CD14-positive monocyte (primary cell): Measurements from ENCODE around the gene MEMO1. TPM values are rescaled to one million over a fixed set of nuclear protein-coding genes. Genes with fewer than 3 reads are reported as not detected.

Experiments used
- DNase-seq, 3 donors: peaks; one replicate each; pipeline ENCODE4 v3.0.0-alpha.2; 2011 to 2022
- H2AFZ ChIP-seq: 2 replicates; pipeline ENCODE4 v1.6.0; 2012; ENCODE audit warnings: mild to moderate bottlenecking, low read depth, low read length, inconsistent platforms; ENCODE audit not compliant: insufficient read depth, poor library complexity, severe bottlenecking
- H3K27ac ChIP-seq, 2 donors: 1 replicate in 1 of 2; 2 replicates in 1 of 2; pipeline ENCODE4 v1.5.1; 2012 to 2013; ENCODE audit warnings: low read length in 2 of 2, control low read depth in 1 of 2, inconsistent platforms in 1 of 2, low read depth in 1 of 2, mild to moderate bottlenecking in 1 of 2
- H3K27me3 ChIP-seq, 2 donors: one replicate each; pipeline versions ENCODE4 v1.6.0 to v1.6.1; 2011 to 2013; ENCODE audit warnings: low read length in 2 of 2; ENCODE audit not compliant: control insufficient read depth in 2 of 2, insufficient read depth in 2 of 2
- H3K36me3 ChIP-seq, 2 donors: replicated peaks in 1 of 2; 1 replicate in 1 of 2; 2 replicates in 1 of 2; pipeline versions ENCODE4 v1.5.1 to v1.6.1; 2012 to 2013; ENCODE audit warnings: low read length in 2 of 2, control low read depth in 1 of 2, inconsistent platforms in 1 of 2, mild to moderate bottlenecking in 1 of 2; ENCODE audit not compliant: insufficient read depth in 2 of 2, control insufficient read depth in 1 of 2
- H3K4me1 ChIP-seq, 2 donors: 1 replicate in 1 of 2; 2 replicates in 1 of 2; pipeline versions ENCODE4 v1.5.1 to v1.6.1; 2012 to 2013; ENCODE audit warnings: low read length in 2 of 2, control low read depth in 1 of 2, inconsistent platforms in 1 of 2, mild to moderate bottlenecking in 1 of 2, moderate library complexity in 1 of 2; ENCODE audit not compliant: insufficient read depth in 2 of 2, control insufficient read depth in 1 of 2
- H3K4me2 ChIP-seq: replicated peaks from 2 replicates; pipeline ENCODE3; 2012; ENCODE audit warnings: low read length, moderate library complexity, mild to moderate bottlenecking; ENCODE audit not compliant: poor library complexity, severe bottlenecking; ENCODE audit errors: extremely low read depth
- H3K4me3 ChIP-seq, 3 experiments: fragments of 200-600 bp in 1 of 3; sonication (generic) in 1 of 3; replicated peaks in 1 of 3; 1 replicate in 2 of 3; 2 replicates in 1 of 3; pipeline ENCODE4 v1.5.1; 2011 to 2013; ENCODE audit warnings: low read length in 3 of 3, mild to moderate bottlenecking in 3 of 3, control low read depth in 2 of 3, low read depth in 2 of 3, inconsistent platforms in 1 of 3, moderate library complexity in 1 of 3
- H3K79me2 ChIP-seq: 2 replicates; pipeline ENCODE4 v1.6.0; 2012; ENCODE audit warnings: mild to moderate bottlenecking, control low read depth, inconsistent platforms, low read length, moderate library complexity; ENCODE audit not compliant: insufficient read depth
- H3K9ac ChIP-seq: 2 replicates; pipeline ENCODE4 v1.6.0; 2017; ENCODE audit warnings: low read length, mild to moderate bottlenecking; ENCODE audit not compliant: insufficient read depth, poor library complexity, severe bottlenecking
- H3K9me3 ChIP-seq, 2 donors: replicated peaks in 1 of 2; 1 replicate in 1 of 2; 2 replicates in 1 of 2; pipeline versions ENCODE4 v1.5.1 to v1.6.1; 2012 to 2013; ENCODE audit warnings: low read length in 2 of 2, control low read depth in 1 of 2; ENCODE audit not compliant: control insufficient read depth in 1 of 2, insufficient read depth in 1 of 2
- H4K20me1 ChIP-seq: 2 replicates; pipeline ENCODE4 v1.6.0; 2012; ENCODE audit warnings: mild to moderate bottlenecking, low read length, control low read depth, moderate library complexity; ENCODE audit not compliant: insufficient read depth
- H3K27ac Mint-ChIP-seq, 7 donors: one replicate each; pipeline ENCODE4 v1.8.0; 2020; ENCODE audit warnings: mild to moderate bottlenecking in 7 of 7, mixed read lengths in 7 of 7, moderate library complexity in 6 of 7, inconsistent platforms in 2 of 7
- H3K27me3 Mint-ChIP-seq, 3 donors: one replicate each; pipeline ENCODE4 v1.8.0; 2021 to 2022; ENCODE audit warnings: low read depth in 3 of 3, mild to moderate bottlenecking in 3 of 3, mixed read lengths in 3 of 3, moderate library complexity in 3 of 3, inconsistent platforms in 1 of 3
- H3K36me3 Mint-ChIP-seq, 2 donors: one replicate each; pipeline ENCODE4 v1.8.0; 2020; ENCODE audit warnings: mixed read lengths in 2 of 2, inconsistent platforms in 1 of 2, mild to moderate bottlenecking in 1 of 2
- H3K4me1 Mint-ChIP-seq: one replicate; pipeline ENCODE4 v1.8.0; 2020; ENCODE audit warnings: mild to moderate bottlenecking, mixed read lengths
- H3K4me3 Mint-ChIP-seq, 2 donors: one replicate each; pipeline ENCODE4 v1.8.0; 2020; ENCODE audit warnings: mild to moderate bottlenecking in 2 of 2, mixed read lengths in 2 of 2, moderate library complexity in 1 of 2
- H3K9me3 Mint-ChIP-seq, 7 donors: one replicate each; pipeline ENCODE4 v1.8.0; 2020 to 2022; ENCODE audit warnings: mixed read lengths in 7 of 7, mild to moderate bottlenecking in 6 of 7, moderate library complexity in 6 of 7, inconsistent platforms in 2 of 7
- CTCF ChIP-seq: fragments of 200-600 bp; IDR thresholded peaks from one replicate; pipeline ENCODE4 v1.8.0; 2022; ENCODE audit warnings: antibody characterized with exemption, mild to moderate bottlenecking
- WGBS: methylation state at CpG from one replicate; pipeline ENCODE4 v1.1.5; 2013; ENCODE audit warnings: missing lambda C conversion rate; ENCODE audit not compliant: insufficient coverage; 5-methylcytosine and 5-hydroxymethylcytosine counted together
- intact Hi-C, 2 donors: fragments of 100-400 bp; cut with micrococcal nuclease; formaldehyde crosslinking; loops; one replicate each; pipeline versions ENCODE4 v1.15.0 to v1.15.1; 2023
- polyA plus RNA-seq, 3 donors: library from polyadenylated mRNA; depleted of rRNA in 1 of 3; unstranded in 2 of 3; stranded (reverse) in 1 of 3; fragments of 300-500 nt in 2 of 3; fragments of >200 nt in 1 of 3; fragmentation: Illumina TruSeq in 2 of 3; gene quantifications; 1 replicate in 2 of 3; 2 replicates in 1 of 3; pipeline ENCODE4 v1.2.3, GENCODE V29; 2012 to 2021

MEMO1 gene
- polyA plus RNA-seq, 3 donors, result 49.5 to 63.7 (median 57.0) TPM

GRCh38 chr2:32009516-32010256 lies 1.1 kb downstream of the MEMO1 start:
- H4K20me1 ChIP-seq, result peaks cover 49% of the 10 kb centered on the region
- WGBS, result under 1% methylated on average over 83 of the region's 91 CpGs
- peak overlapping the region; percentile 72 for H2AFZ ChIP-seq

More at GRCh38 chr2:32009516-32010256, 1.1 kb downstream of the MEMO1 start:
- Mint-ChIP-seq H3K4me3 (peak overlapping the region; percentile 98 to 99), H3K27ac (peak overlapping the region; percentile 89 to 96 (median 93)), H3K9me3 (no peaks in the 10 kb centered on the region), H3K36me3 (peaks cover 6 to 8% of the 10 kb centered on the region in 2 donors), H3K4me1 (peaks cover 61% of the 10 kb centered on the region), H3K27me3 (peaks cover 0 to 2% (median 0%) of the 10 kb centered on the region in 3 donors)
- Histone ChIP-seq H3K27me3 (no peaks in the 10 kb centered on the region), H3K9me3 (no peaks in the 10 kb centered on the region), H3K4me3 (peak overlapping the region; percentile 71 to 88 (median 82)), H3K79me2 (peaks cover 55% of the 10 kb centered on the region), H3K4me1 (peaks cover 42 to 62% of the 10 kb centered on the region in 2 donors), H3K27ac (peak overlapping the region; percentile 82 to 83), H3K9ac (peak overlapping the region; percentile 75), H3K36me3 (no peaks in the 10 kb centered on the region), H3K4me2 (peak overlapping the region; percentile 86)
- peak in 2 of 3 donors; percentile 36 to 37 for DNase-seq
- no peak for TF ChIP-seq CTCF
- intact Hi-C loops, result loop anchor here (5.0 to 10.0 kb wide), 3 partner anchors 53 to 1588 kb away; partner anchors contain the start of genes SPAST (in 2 of the 2) and FAM98A (in 1 of the 2)
